ENCODE measurements around the gene CAMLG. TPM values are rescaled to one million over a fixed set of nuclear protein-coding genes. Genes with fewer than 3 reads are reported as not detected.
"Not testable (repeated sequence)": the region's sequence is repeated elsewhere in the genome, so short reads cannot be mapped to it uniquely, and the experiment has no call there.

The CAMLG gene
- total RNA-seq, 1 experiment from 2014 or later, result 28.3 TPM

DNA sequence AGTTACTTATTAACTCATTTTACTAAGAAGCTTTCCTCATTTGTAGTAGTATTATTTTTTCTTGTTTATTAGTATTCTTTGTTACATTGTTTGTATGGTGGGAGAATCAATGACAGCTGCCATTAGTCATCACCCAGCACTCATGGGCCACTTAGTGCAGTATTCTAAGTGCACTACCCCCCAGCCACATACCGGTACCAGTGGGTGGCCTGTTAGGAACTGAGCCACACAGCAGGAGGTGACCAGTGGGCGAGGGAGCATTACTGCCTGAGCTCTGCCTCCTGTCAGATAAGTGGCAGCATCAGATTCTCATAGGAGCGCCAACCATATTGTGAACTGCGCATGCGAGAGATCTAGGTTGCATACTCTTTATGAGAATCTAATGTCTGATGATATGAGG, 24.2 kb upstream of the CAMLG start:
- no TSS peak for BruUV-seq (replicated peaks)
- Histone ChIP-seq H3K4me1 (ENCODE audit: control insufficient read depth, insufficient read depth, low read length) (no peaks in the 10 kb centered on the region), H3K9me3 (ENCODE audit: control insufficient read depth, insufficient read depth, low read depth, low read length) (no peaks in the 10 kb centered on the region), H3K27me3 (ENCODE audit: control insufficient read depth, insufficient read depth, low read length) (no peaks in the 10 kb centered on the region), H3K36me3 (ENCODE audit: control insufficient read depth, insufficient read depth, low read length) (no peaks in the 10 kb centered on the region; the same call in 1 of the 2 replicates), H3K27ac (ENCODE audit: low read length) (no peak overlapping the region), H3K4me3 (ENCODE audit: low read depth in 2 of 2, low read length in 2 of 2) (no peak overlapping the region)
- ChIA-PET POLR2A (no interaction called here), CTCF (no interaction called here)
- no peak for TF ChIP-seq TCF7L2 (IDR thresholded peaks at IDR 0.05; ENCODE audit: low read depth, low read length)
- no peak for TF ChIP-seq POLR2AphosphoS5 (IDR thresholded peaks at IDR 0.05; ENCODE audit: low read depth, low read length)
- TF ChIP-seq SIN3A (IDR thresholded peaks at IDR 0.05; ENCODE audit: borderline replicate concordance, insufficient read depth, low read depth, low read length), result no peak
- TF ChIP-seq, protein P1, sequence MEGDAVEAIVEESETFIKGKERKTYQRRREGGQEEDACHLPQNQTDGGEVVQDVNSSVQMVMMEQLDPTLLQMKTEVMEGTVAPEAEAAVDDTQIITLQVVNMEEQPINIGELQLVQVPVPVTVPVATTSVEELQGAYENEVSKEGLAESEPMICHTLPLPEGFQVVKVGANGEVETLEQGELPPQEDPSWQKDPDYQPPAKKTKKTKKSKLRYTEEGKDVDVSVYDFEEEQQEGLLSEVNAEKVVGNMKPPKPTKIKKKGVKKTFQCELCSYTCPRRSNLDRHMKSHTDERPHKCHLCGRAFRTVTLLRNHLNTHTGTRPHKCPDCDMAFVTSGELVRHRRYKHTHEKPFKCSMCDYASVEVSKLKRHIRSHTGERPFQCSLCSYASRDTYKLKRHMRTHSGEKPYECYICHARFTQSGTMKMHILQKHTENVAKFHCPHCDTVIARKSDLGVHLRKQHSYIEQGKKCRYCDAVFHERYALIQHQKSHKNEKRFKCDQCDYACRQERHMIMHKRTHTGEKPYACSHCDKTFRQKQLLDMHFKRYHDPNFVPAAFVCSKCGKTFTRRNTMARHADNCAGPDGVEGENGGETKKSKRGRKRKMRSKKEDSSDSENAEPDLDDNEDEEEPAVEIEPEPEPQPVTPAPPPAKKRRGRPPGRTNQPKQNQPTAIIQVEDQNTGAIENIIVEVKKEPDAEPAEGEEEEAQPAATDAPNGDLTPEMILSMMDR (IDR thresholded peaks at IDR 0.05), result no peak
- TF ChIP-seq, protein P2, sequence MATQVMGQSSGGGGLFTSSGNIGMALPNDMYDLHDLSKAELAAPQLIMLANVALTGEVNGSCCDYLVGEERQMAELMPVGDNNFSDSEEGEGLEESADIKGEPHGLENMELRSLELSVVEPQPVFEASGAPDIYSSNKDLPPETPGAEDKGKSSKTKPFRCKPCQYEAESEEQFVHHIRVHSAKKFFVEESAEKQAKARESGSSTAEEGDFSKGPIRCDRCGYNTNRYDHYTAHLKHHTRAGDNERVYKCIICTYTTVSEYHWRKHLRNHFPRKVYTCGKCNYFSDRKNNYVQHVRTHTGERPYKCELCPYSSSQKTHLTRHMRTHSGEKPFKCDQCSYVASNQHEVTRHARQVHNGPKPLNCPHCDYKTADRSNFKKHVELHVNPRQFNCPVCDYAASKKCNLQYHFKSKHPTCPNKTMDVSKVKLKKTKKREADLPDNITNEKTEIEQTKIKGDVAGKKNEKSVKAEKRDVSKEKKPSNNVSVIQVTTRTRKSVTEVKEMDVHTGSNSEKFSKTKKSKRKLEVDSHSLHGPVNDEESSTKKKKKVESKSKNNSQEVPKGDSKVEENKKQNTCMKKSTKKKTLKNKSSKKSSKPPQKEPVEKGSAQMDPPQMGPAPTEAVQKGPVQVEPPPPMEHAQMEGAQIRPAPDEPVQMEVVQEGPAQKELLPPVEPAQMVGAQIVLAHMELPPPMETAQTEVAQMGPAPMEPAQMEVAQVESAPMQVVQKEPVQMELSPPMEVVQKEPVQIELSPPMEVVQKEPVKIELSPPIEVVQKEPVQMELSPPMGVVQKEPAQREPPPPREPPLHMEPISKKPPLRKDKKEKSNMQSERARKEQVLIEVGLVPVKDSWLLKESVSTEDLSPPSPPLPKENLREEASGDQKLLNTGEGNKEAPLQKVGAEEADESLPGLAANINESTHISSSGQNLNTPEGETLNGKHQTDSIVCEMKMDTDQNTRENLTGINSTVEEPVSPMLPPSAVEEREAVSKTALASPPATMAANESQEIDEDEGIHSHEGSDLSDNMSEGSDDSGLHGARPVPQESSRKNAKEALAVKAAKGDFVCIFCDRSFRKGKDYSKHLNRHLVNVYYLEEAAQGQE (IDR thresholded peaks at IDR 0.05; ENCODE audit: insufficient read depth in 1 of 2, low read depth in 2 of 2, low read length in 1 of 2), result no peak
- ATAC-seq (no peak), DNase-seq (ENCODE audit: low read depth, low spot score) (no peak)
- intact Hi-C loops (cut with micrococcal nuclease; ENCODE audit: unreplicated experiment) (no loop called here), in situ Hi-C loops (cut with HindIII; ENCODE audit: low pct_unique_long_range_greater_than_20kb, low sequenced_read_pairs) (no loop called here)

DNA sequence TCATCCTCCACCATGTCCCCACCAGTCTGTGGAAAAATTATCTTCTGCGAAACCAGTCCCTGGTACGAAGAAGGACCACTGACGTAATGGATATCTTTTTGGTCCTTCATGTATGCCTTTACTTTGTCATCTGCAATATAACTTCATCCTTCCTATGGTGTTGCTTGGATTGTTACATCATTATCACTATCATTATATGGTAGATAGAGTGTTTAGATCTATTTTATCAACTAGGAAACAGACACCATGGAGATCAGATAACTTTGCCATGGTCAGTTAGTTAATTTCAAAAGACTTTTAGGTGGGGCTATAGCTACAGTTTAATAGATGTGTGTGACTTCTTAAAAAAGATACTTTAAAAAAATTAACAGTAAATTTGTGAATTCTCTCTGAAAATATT, 23.8 kb upstream of the CAMLG start:
- intact Hi-C loops (cut with micrococcal nuclease; ENCODE audit: unreplicated experiment), result no loop called here
- H3K27ac ChIP-seq (ENCODE audit: low read length), result no peak overlapping the region
- H3K4me1 ChIP-seq (ENCODE audit: control insufficient read depth, insufficient read depth, low read length), result no peaks in the 10 kb centered on the region
- ChIA-PET CTCF (no interaction called here), POLR2A (no interaction called here)
- H3K4me3 ChIP-seq (ENCODE audit: low read depth in 2 of 2, low read length in 2 of 2), result no peak overlapping the region
- TF ChIP-seq SIN3A (IDR thresholded peaks at IDR 0.05; ENCODE audit: borderline replicate concordance, insufficient read depth, low read depth, low read length) (no peak), POLR2AphosphoS5 (IDR thresholded peaks at IDR 0.05; ENCODE audit: low read depth, low read length) (no peak), TCF7L2 (IDR thresholded peaks at IDR 0.05; ENCODE audit: low read depth, low read length) (no peak)
- TF ChIP-seq, protein P2 (IDR thresholded peaks at IDR 0.05; ENCODE audit: insufficient read depth in 1 of 2, low read depth in 2 of 2, low read length in 1 of 2), result no peak
- TF ChIP-seq, protein P1 (IDR thresholded peaks at IDR 0.05), result no peak
- H3K27me3 ChIP-seq (ENCODE audit: control insufficient read depth, insufficient read depth, low read length), result no peaks in the 10 kb centered on the region
- DNase-seq (ENCODE audit: low read depth, low spot score) (no peak), ATAC-seq (no peak)
- in situ Hi-C loops (cut with HindIII; ENCODE audit: low pct_unique_long_range_greater_than_20kb, low sequenced_read_pairs), result no loop called here
- no peaks in the 10 kb centered on the region for H3K9me3 ChIP-seq (ENCODE audit: control insufficient read depth, insufficient read depth, low read depth, low read length)
- no TSS peak for BruUV-seq (replicated peaks)
- no peaks in the 10 kb centered on the region; the same call in 1 of the 2 replicates for H3K36me3 ChIP-seq (ENCODE audit: control insufficient read depth, insufficient read depth, low read length)

DNA sequence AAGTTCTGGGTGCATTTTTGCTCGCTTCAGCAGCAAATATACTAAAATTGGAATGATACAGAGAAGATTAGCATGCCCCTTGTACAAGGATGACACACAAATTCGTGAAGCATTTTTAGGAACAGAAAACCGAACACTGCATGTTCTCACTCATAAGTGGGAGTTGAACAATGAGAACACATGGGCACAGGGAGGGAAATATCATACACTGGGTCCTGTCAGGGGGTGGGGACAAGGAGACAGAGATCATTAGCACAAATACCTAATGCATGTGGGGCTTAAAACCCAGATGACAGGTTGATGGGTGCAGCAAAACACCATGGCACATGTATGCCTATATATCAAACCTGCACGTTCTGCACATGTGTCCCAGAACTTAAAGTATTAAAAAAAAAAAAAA, 22.9 kb upstream of the CAMLG start:
- in situ Hi-C loops (cut with HindIII; ENCODE audit: low pct_unique_long_range_greater_than_20kb, low sequenced_read_pairs); DNase-seq (ENCODE audit: low read depth, low spot score); H3K36me3 ChIP-seq (ENCODE audit: control insufficient read depth, insufficient read depth, low read length); POLR2A ChIA-PET; ATAC-seq; H3K9me3 ChIP-seq (ENCODE audit: control insufficient read depth, insufficient read depth, low read depth, low read length); H3K27me3 ChIP-seq (ENCODE audit: control insufficient read depth, insufficient read depth, low read length); intact Hi-C loops (cut with micrococcal nuclease; ENCODE audit: unreplicated experiment); H3K4me3 ChIP-seq (ENCODE audit: low read depth in 2 of 2, low read length in 2 of 2); H3K27ac ChIP-seq (ENCODE audit: low read length); BruUV-seq (replicated peaks); CTCF ChIA-PET; H3K4me1 ChIP-seq (ENCODE audit: control insufficient read depth, insufficient read depth, low read length): not testable (repeated sequence)
